NB4 (cell line): ENCODE data around the gene ARID1B.

Source experiments
- DNase-seq: peaks from one replicate; pipeline ENCODE4 v3.0.0; 2010; ENCODE audit warnings: low read depth
- H3K4me3 ChIP-seq: one replicate; pipeline ENCODE4 v1.5.1; 2011; ENCODE audit warnings: mild to moderate bottlenecking, low read depth, low read length, moderate library complexity
- MAX ChIP-seq: IDR thresholded peaks from 2 replicates; pipeline ENCODE4 v1.6.1; 2011; ENCODE audit warnings: low read depth, low read length
- MYC ChIP-seq: IDR thresholded peaks from 2 replicates; pipeline ENCODE4 v1.6.1; 2011; ENCODE audit warnings: low read depth, low read length
- POLR2A ChIP-seq: IDR thresholded peaks from 2 replicates; pipeline ENCODE4 v1.6.1; 2011; ENCODE audit warnings: mild to moderate bottlenecking; ENCODE audit not compliant: insufficient read length; ENCODE audit errors: extremely low read depth
- TF ChIP-seq, protein P1 (sequence below): IDR thresholded peaks from one replicate; pipeline ENCODE4 v1.5.1; 2012; ENCODE audit warnings: low read depth, low read length

ARID1B gene

DNA sequence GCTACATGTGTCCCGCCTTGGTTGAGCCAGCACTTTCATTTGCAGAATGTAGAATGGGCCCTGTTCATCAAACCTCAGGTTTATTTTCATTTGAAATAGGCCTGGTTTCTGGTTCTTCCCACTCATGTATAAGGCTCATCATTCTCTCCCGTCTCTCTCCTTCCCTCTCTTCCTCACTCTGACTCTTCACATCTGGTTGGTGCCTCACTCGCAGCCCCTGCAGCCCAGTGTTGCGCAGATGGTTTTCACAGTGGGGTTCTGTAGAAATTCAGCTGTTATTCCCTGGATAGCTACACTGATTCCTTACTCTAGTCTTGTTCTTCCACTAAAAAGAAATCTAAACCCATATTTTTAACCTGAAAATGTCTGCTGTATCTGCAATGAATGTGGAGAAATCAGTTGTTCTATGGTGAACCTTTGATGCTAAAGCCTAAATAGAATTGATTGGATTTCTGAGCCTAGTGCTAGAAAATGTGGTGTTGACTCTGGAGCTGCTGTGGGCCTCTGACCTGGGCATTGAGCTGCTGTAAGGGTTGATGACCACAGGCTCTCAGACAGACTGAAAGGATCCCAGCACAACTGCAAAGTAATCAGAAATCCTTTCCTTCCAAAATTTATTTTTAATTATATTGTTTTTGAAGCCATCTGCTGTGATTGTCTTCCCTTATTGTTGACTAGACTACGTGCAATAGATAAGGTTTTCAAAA, 395.8 kb downstream of the ARID1B start:
- no peak overlapping the region for H3K4me3 ChIP-seq
- DNase-seq, result no peak
- TF ChIP-seq MAX (no peak), MYC (no peak), POLR2A (no peak)
- TF ChIP-seq, protein P1, sequence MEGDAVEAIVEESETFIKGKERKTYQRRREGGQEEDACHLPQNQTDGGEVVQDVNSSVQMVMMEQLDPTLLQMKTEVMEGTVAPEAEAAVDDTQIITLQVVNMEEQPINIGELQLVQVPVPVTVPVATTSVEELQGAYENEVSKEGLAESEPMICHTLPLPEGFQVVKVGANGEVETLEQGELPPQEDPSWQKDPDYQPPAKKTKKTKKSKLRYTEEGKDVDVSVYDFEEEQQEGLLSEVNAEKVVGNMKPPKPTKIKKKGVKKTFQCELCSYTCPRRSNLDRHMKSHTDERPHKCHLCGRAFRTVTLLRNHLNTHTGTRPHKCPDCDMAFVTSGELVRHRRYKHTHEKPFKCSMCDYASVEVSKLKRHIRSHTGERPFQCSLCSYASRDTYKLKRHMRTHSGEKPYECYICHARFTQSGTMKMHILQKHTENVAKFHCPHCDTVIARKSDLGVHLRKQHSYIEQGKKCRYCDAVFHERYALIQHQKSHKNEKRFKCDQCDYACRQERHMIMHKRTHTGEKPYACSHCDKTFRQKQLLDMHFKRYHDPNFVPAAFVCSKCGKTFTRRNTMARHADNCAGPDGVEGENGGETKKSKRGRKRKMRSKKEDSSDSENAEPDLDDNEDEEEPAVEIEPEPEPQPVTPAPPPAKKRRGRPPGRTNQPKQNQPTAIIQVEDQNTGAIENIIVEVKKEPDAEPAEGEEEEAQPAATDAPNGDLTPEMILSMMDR, result no peak

- no peak overlapping the region for H3K4me3 ChIP-seq
- no peak for DNase-seq
Measured at GRCh38 chr6:157173776-157174175, 396.6 kb downstream of the ARID1B start.

GRCh38 chr6:157174731-157175130, 397.6 kb downstream of the ARID1B start:
- H3K4me3 ChIP-seq, result no peak overlapping the region
- TF ChIP-seq MAX (no peak), MYC (no peak)
- TF ChIP-seq, protein P1, result no peak
- DNase-seq, result no peak

More at GRCh38 chr6:157173776-157174175, 396.6 kb downstream of the ARID1B start:
- no peak for TF ChIP-seq MAX
- TF ChIP-seq, protein P1, result no peak
- TF ChIP-seq POLR2A, result no peak
- no peak for TF ChIP-seq MYC

DNA sequence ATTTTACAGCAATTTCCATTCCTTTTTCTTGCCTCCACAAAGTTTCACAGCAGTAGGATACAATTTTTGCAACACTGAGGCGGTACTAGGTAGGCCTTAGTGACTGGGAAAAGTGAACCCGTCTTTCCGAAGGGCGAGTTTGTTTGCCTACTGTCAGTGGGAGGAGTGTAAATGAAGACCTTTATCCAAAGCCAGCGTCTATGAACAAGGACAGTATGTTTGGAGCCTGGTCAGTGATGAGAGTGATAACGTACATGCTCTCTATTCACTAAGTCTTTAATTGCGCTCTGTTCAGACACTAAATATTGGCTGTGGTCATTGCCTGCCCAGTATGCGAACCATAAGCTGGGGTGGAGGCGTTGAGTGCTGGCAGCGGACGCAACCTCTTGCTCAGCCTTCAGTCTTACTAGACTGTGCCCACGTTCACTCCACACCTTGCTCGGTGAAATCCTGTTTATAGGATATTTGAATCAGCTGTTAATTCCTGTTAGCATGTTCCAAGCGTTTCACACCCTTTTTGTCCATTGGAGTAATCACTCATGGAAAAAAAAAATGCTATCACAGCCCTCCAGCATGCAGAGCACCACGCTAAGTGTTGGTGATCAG, 400.7 kb downstream of the ARID1B start:
- DNase-seq, result no peak
- TF ChIP-seq MYC (no peak), MAX (no peak), POLR2A (no peak)
- TF ChIP-seq, protein P1, result no peak
- H3K4me3 ChIP-seq, result no peak overlapping the region

GRCh38 chr6:157181649-157182048, 404.5 kb downstream of the ARID1B start:
- DNase-seq, result no peak
- TF ChIP-seq, protein P1, result no peak
- TF ChIP-seq POLR2A (no peak), MAX (no peak), MYC (no peak)
- H3K4me3 ChIP-seq, result no peak overlapping the region
